Gastrocnemius medialis (tissue), 4 donors: ENCODE results near the gene MPC1. TPM values are rescaled to one million over a fixed set of nuclear protein-coding genes. Genes with fewer than 3 reads are reported as not detected.

Source experiments
- ATAC-seq, 2 donors: fragments of 150-250 bp; one replicate each; pipeline ENCODE4 v1.9.1; 2016
- DNase-seq, 2 donors: peaks; one replicate each; pipeline ENCODE4 v3.0.0-alpha.2; 2019
- H3K27ac ChIP-seq, 4 donors: fragments of 200-600 bp; sonication (generic); 1 replicate in 1 of 4; 2 replicates in 3 of 4; pipeline ENCODE4 v1.5.1; 2016 to 2018; ENCODE audit warnings: mild to moderate bottlenecking in 2 of 4, moderate library complexity in 1 of 4
- H3K27me3 ChIP-seq, 3 donors: fragments of 200-600 bp; sonication (generic) in 2 of 3; 1 replicate in 1 of 3; 2 replicates in 2 of 3; pipeline versions ENCODE4 v1.5.1 to v1.6.0; 2016 to 2019; ENCODE audit warnings: mild to moderate bottlenecking in 1 of 3, moderate library complexity in 1 of 3
- H3K36me3 ChIP-seq, 2 donors: fragments of 200-600 bp; sonication (generic) in 1 of 2; one replicate each; pipeline ENCODE4 v1.5.1; 2017 to 2018
- H3K4me1 ChIP-seq, 2 donors: fragments of 200-600 bp; sonication (generic) in 1 of 2; one replicate each; pipeline ENCODE4 v1.5.1; 2016 to 2017; ENCODE audit warnings: mild to moderate bottlenecking in 2 of 2
- H3K4me3 ChIP-seq, 4 donors: fragments of 200-600 bp; sonication (generic) in 3 of 4; 1 replicate in 1 of 4; 2 replicates in 3 of 4; pipeline ENCODE4 v1.5.1; 2016 to 2019; ENCODE audit warnings: mild to moderate bottlenecking in 2 of 4
- H3K9me3 ChIP-seq, 3 donors: fragments of 200-600 bp; sonication (generic) in 2 of 3; 1 replicate in 1 of 3; 2 replicates in 2 of 3; pipeline ENCODE4 v1.5.1; 2016 to 2019
- POLR2A ChIP-seq, 2 donors: fragments of 450-650 bp; IDR thresholded peaks; one replicate each; pipeline ENCODE4 v1.6.1; 2017; ENCODE audit warnings: antibody characterized with exemption in 2 of 2, mild to moderate bottlenecking in 2 of 2, moderate library complexity in 2 of 2
- in situ Hi-C, 4 donors: fragments of 200-750 bp; cut with MboI; loops; one replicate each; pipeline versions ENCODE4 v1.15.0 to v1.8.0; 2017; ENCODE audit warnings: low sequenced_read_pairs in 4 of 4
- intact Hi-C: fragments of 100-400 bp; cut with DNase I; formaldehyde crosslinking; loops from one replicate; pipeline ENCODE4 v1.15.1; 2023; ENCODE audit warnings: low total_unique reads
- total RNA-seq, 4 donors: library from RNA; depleted of rRNA; stranded (reverse); fragments of >200 nt; gene quantifications; one replicate each; pipeline versions ENCODE4 v1.1.0 to v1.2.3, GENCODE V29; 2016
- TF ChIP-seq, protein P1 (sequence below), 5 experiments: fragments of 450-650 bp in 3 of 5; fragments of 200-600 bp in 2 of 5; sonication (generic) in 2 of 5; IDR thresholded peaks in 4 of 5; conservative IDR thresholded peaks in 1 of 5; 1 replicate in 4 of 5; 2 replicates in 1 of 5; pipeline ENCODE4 v1.5.1; 2016 to 2019; ENCODE audit warnings: antibody characterized with exemption in 5 of 5, mild to moderate bottlenecking in 3 of 5, moderate library complexity in 3 of 5

Gene MPC1
- total RNA-seq, 4 donors from 2014 or later, result 75.0 to 127 (median 97.4) TPM

DNA sequence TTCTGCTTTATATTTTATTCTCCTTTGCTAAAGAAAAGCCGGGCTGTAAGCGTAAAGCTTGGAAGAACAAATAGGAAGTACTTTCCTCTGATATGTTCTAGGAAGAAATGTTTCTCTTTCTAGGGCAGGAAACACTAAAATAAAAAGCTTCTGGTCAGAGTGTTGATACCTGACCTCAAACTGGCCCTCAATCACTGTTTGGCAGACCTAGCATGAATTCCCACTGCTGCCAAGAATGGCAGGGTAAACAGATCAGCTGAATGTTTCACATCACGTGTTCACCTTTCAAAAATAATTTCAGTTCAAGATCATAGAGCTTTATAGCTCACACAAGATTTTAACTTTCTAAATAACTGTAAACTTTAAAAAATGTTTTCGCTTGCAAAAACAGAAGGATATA is 2.9 kb downstream of the MPC1 start:
- TF ChIP-seq POLR2A (IDR thresholded peaks at IDR 0.05), result no peak
- TF ChIP-seq, protein P1, sequence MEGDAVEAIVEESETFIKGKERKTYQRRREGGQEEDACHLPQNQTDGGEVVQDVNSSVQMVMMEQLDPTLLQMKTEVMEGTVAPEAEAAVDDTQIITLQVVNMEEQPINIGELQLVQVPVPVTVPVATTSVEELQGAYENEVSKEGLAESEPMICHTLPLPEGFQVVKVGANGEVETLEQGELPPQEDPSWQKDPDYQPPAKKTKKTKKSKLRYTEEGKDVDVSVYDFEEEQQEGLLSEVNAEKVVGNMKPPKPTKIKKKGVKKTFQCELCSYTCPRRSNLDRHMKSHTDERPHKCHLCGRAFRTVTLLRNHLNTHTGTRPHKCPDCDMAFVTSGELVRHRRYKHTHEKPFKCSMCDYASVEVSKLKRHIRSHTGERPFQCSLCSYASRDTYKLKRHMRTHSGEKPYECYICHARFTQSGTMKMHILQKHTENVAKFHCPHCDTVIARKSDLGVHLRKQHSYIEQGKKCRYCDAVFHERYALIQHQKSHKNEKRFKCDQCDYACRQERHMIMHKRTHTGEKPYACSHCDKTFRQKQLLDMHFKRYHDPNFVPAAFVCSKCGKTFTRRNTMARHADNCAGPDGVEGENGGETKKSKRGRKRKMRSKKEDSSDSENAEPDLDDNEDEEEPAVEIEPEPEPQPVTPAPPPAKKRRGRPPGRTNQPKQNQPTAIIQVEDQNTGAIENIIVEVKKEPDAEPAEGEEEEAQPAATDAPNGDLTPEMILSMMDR (IDR thresholded peaks at IDR 0.05 in 4 of 5, conservative IDR thresholded peaks at IDR 0.05 in 1 of 5), result no peak
- intact Hi-C loops, result loop anchor here (5.0 kb wide), 3 partner anchors 102 to 313 kb away; no protein-coding TSS in a partner anchor
- peak; percentile 13 to 29 for ATAC-seq
- H3K4me1 ChIP-seq, result peaks cover 25 to 43% of the 10 kb centered on the region in 2 donors
- DNase-seq, result peak; percentile 35 to 44
- H3K4me3 ChIP-seq, result no peak overlapping the region
- no peaks in the 10 kb centered on the region for H3K9me3 ChIP-seq
- in situ Hi-C loops, result no loop called here
- H3K36me3 ChIP-seq, result no peaks in the 10 kb centered on the region
- H3K27me3 ChIP-seq, result no peaks in the 10 kb centered on the region
- H3K27ac ChIP-seq, result peak overlapping the region; percentile 60 to 99 (median 96)

DNA sequence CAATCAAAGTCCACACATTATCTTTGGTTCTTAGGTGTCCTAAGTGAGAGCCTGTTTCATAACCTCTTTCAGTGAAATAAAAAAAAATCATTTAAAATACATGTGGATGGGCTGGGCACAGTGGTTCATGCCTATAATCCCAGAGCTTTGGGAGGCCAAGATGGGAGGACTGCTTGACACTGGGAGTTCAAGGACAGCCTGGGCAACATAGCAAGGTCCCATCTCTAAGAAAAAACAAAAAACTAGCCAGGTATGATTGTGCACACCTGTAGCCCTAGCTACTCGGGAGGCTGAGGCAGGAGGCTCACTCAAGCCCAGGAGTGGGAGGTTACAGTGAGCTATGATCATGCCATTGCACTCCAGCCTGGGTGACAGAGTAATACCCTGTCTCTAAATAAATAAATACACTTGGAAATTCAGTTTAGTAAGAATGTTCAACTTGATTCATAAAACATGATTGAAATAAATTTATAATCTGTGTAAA is 3.6 kb downstream of the MPC1 start:
- no peaks in the 10 kb centered on the region for H3K27me3 ChIP-seq
- no peaks in the 10 kb centered on the region for H3K36me3 ChIP-seq
- no peak for DNase-seq
- peaks cover 25 to 43% of the 10 kb centered on the region in 2 donors for H3K4me1 ChIP-seq
- TF ChIP-seq, protein P1 (IDR thresholded peaks at IDR 0.05 in 4 of 5, conservative IDR thresholded peaks at IDR 0.05 in 1 of 5), result no peak
- no peak for TF ChIP-seq POLR2A (IDR thresholded peaks at IDR 0.05)
- H3K9me3 ChIP-seq, result no peaks in the 10 kb centered on the region
- H3K4me3 ChIP-seq, result no peak overlapping the region
- no peak for ATAC-seq
- intact Hi-C loops (no loop called here), in situ Hi-C loops (no loop called here)
- peak overlapping the region; percentile 60 to 99 (median 96) for H3K27ac ChIP-seq

- TF ChIP-seq, protein P1 (IDR thresholded peaks at IDR 0.05 in 4 of 5, conservative IDR thresholded peaks at IDR 0.05 in 1 of 5), result no peak
- no peak for TF ChIP-seq POLR2A (IDR thresholded peaks at IDR 0.05)
- H3K4me3 ChIP-seq, result no peak overlapping the region
- intact Hi-C loops (no loop called here), in situ Hi-C loops (no loop called here)
- H3K9me3 ChIP-seq, result no peaks in the 10 kb centered on the region
- H3K4me1 ChIP-seq, result peaks cover 25 to 38% of the 10 kb centered on the region in 2 donors
- no peaks in the 10 kb centered on the region for H3K36me3 ChIP-seq
- no peak overlapping the region for H3K27ac ChIP-seq
- no peaks in the 10 kb centered on the region for H3K27me3 ChIP-seq
- DNase-seq, result no peak
- no peak for ATAC-seq
Measured at GRCh38 chr6:166377721-166378120, 5.0 kb downstream of the MPC1 start.

DNA sequence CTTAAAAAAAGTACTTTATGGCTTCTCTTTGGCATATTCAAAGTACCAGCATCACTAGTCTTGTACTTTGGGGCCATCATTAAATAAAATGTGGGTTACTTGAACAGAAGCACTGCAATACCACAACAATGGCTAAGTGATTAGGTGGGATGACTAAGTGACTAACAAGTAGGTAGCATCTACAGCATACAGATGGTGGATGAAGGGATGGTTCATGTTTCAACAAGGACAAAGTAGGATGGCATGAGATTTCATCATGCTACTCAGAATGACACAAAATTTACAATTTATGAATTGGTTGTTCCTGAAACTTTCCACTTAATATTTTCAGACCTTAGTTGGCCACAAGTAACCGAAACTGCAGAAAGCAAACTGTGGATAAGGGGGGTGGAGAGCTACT is 7.7 kb downstream of the MPC1 start:
- no peak for ATAC-seq
- H3K36me3 ChIP-seq, result peaks cover 0 to 2% of the 10 kb centered on the region in 2 donors
- no peak overlapping the region for H3K27ac ChIP-seq
- DNase-seq, result no peak
- peaks cover 11 to 23% of the 10 kb centered on the region in 2 donors for H3K4me1 ChIP-seq
- TF ChIP-seq POLR2A (IDR thresholded peaks at IDR 0.05), result no peak
- TF ChIP-seq, protein P1 (IDR thresholded peaks at IDR 0.05 in 4 of 5, conservative IDR thresholded peaks at IDR 0.05 in 1 of 5), result no peak
- H3K4me3 ChIP-seq, result no peak overlapping the region
- no peaks in the 10 kb centered on the region for H3K9me3 ChIP-seq
- H3K27me3 ChIP-seq, result no peaks in the 10 kb centered on the region
- intact Hi-C loops, result no loop called here
- in situ Hi-C loops, result no loop called here

DNA sequence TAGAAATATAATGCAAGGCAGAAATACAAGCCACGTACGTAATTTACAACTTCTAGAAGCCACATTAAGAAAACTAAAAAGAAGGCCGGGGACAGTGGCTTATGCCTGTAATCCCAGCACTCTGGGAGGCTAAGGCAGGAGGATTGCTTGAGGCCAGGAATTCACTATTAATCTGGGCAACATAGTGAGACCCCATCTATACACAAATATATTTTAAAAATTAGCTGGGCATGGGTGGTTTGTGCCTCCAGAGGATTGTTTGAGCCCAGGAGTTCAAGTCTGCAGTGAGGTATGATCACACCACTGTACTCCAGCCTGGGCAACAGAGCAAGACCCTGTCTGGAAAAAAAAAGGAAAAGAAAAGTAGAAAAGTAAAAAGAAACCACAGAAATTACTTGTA is 12.3 kb downstream of the MPC1 start:
- Histone ChIP-seq H3K36me3 (peaks cover 0 to 6% of the 10 kb centered on the region in 2 donors), H3K9me3 (no peaks in the 10 kb centered on the region), H3K4me3 (no peak overlapping the region), H3K27me3 (no peaks in the 10 kb centered on the region), H3K4me1 (peaks cover 6 to 15% of the 10 kb centered on the region in 2 donors), H3K27ac (no peak overlapping the region)
- in situ Hi-C loops, result no loop called here
- intact Hi-C loops, result no loop called here
- DNase-seq (no peak), ATAC-seq (no peak)
- no peak for TF ChIP-seq POLR2A (IDR thresholded peaks at IDR 0.05)
- TF ChIP-seq, protein P1 (IDR thresholded peaks at IDR 0.05 in 4 of 5, conservative IDR thresholded peaks at IDR 0.05 in 1 of 5), result no peak
